Measurements from ENCODE around the gene THBS3. TPM values are rescaled to one million over a fixed set of nuclear protein-coding genes. Genes with fewer than 3 reads are reported as not detected.

Gene THBS3
- total and polyA plus RNA-seq, 2 of the 13 experiments (the other 11 are each of a cell fraction or from before 2014, with no cell fraction given), result 0.86 to 3.6 TPM

DNA sequence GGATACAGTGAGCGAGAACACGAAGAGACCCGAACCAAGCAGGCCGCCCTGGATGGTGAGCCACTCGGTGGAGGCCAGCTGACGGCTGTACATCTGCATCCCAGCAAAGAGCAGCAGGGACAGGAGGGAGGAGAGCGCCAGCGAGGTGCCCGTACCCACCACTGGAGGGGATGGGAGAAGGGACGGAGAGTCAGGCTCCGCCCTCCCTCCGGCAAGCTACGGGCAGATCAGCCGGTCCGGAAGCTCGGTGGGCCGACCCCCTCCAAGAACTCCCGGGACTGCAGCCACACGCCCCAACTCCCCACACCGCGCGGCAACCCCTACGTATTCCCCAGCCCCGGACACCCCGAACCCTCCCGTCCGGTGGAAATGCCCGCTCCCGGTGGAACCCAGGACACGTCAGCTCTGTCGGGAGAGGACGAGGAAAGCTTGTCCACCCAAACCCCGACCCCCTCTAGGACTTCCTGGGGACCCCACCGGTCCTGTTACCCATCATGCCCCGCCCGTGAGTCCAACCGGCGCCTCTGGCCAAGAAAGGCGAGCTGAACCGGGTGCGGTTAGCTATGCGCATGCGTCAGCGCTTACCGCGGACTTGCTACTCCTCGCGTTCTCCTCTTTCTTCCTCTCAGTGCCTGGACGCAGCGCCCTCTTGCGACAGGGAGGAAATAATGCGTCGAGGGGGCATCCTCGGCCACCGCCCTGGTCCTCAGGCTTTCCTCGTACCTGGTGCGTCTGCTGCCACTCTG is 34.8 kb downstream of the THBS3 start, which contains the start of gene KRTCAP2 (continued):
- no peak for TF ChIP-seq CC2D1A (CRISPR knock-in tag; IDR thresholded peaks at IDR 0.05)
- TF ChIP-seq, protein P1, sequence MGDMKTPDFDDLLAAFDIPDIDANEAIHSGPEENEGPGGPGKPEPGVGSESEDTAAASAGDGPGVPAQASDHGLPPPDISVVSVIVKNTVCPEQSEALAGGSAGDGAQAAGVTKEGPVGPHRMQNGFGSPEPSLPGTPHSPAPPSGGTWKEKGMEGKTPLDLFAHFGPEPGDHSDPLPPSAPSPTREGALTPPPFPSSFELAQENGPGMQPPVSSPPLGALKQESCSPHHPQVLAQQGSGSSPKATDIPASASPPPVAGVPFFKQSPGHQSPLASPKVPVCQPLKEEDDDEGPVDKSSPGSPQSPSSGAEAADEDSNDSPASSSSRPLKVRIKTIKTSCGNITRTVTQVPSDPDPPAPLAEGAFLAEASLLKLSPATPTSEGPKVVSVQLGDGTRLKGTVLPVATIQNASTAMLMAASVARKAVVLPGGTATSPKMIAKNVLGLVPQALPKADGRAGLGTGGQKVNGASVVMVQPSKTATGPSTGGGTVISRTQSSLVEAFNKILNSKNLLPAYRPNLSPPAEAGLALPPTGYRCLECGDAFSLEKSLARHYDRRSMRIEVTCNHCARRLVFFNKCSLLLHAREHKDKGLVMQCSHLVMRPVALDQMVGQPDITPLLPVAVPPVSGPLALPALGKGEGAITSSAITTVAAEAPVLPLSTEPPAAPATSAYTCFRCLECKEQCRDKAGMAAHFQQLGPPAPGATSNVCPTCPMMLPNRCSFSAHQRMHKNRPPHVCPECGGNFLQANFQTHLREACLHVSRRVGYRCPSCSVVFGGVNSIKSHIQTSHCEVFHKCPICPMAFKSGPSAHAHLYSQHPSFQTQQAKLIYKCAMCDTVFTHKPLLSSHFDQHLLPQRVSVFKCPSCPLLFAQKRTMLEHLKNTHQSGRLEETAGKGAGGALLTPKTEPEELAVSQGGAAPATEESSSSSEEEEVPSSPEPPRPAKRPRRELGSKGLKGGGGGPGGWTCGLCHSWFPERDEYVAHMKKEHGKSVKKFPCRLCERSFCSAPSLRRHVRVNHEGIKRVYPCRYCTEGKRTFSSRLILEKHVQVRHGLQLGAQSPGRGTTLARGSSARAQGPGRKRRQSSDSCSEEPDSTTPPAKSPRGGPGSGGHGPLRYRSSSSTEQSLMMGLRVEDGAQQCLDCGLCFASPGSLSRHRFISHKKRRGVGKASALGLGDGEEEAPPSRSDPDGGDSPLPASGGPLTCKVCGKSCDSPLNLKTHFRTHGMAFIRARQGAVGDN (CRISPR knock-in tag; IDR thresholded peaks at IDR 0.05), result peak; percentile 93
- TF ChIP-seq ZNF235 (CRISPR knock-in tag; IDR thresholded peaks at IDR 0.05; ENCODE audit: borderline replicate concordance), result peak; percentile 57; the same call in 1 of the 2 replicates
- TF ChIP-seq TARDBP (CRISPR knock-in tag; IDR thresholded peaks at IDR 0.05), result peak; percentile 73; the same call in 1 of the 2 replicates
- no peak for TF ChIP-seq ZNF224 (CRISPR knock-in tag; IDR thresholded peaks at IDR 0.05)
- no peak for TF ChIP-seq ZNF124 (CRISPR knock-in tag; IDR thresholded peaks at IDR 0.05)
- no peak for TF ChIP-seq ZNF782 (CRISPR knock-in tag; IDR thresholded peaks at IDR 0.05; ENCODE audit: borderline replicate concordance)
- TF ChIP-seq, protein P2, sequence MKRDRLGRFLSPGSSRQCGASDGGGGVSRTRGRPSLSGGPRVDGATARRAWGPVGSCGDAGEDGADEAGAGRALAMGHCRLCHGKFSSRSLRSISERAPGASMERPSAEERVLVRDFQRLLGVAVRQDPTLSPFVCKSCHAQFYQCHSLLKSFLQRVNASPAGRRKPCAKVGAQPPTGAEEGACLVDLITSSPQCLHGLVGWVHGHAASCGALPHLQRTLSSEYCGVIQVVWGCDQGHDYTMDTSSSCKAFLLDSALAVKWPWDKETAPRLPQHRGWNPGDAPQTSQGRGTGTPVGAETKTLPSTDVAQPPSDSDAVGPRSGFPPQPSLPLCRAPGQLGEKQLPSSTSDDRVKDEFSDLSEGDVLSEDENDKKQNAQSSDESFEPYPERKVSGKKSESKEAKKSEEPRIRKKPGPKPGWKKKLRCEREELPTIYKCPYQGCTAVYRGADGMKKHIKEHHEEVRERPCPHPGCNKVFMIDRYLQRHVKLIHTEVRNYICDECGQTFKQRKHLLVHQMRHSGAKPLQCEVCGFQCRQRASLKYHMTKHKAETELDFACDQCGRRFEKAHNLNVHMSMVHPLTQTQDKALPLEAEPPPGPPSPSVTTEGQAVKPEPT (CRISPR knock-in tag; IDR thresholded peaks at IDR 0.05; ENCODE audit: low read depth), result no peak
- no peak for TF ChIP-seq ATRX (CRISPR knock-in tag; IDR thresholded peaks at IDR 0.05; ENCODE audit: borderline replicate concordance)
- no peak for TF ChIP-seq PAWR (CRISPR knock-in tag; IDR thresholded peaks at IDR 0.05; ENCODE audit: borderline replicate concordance)
- TF ChIP-seq ZNF570 (CRISPR knock-in tag; IDR thresholded peaks at IDR 0.05; ENCODE audit: borderline replicate concordance), result no peak
- TF ChIP-seq, protein P3, sequence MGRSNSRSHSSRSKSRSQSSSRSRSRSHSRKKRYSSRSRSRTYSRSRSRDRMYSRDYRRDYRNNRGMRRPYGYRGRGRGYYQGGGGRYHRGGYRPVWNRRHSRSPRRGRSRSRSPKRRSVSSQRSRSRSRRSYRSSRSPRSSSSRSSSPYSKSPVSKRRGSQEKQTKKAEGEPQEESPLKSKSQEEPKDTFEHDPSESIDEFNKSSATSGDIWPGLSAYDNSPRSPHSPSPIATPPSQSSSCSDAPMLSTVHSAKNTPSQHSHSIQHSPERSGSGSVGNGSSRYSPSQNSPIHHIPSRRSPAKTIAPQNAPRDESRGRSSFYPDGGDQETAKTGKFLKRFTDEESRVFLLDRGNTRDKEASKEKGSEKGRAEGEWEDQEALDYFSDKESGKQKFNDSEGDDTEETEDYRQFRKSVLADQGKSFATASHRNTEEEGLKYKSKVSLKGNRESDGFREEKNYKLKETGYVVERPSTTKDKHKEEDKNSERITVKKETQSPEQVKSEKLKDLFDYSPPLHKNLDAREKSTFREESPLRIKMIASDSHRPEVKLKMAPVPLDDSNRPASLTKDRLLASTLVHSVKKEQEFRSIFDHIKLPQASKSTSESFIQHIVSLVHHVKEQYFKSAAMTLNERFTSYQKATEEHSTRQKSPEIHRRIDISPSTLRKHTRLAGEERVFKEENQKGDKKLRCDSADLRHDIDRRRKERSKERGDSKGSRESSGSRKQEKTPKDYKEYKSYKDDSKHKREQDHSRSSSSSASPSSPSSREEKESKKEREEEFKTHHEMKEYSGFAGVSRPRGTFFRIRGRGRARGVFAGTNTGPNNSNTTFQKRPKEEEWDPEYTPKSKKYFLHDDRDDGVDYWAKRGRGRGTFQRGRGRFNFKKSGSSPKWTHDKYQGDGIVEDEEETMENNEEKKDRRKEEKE (IDR thresholded peaks at IDR 0.05), result no peak
- peak; percentile 98 for TF ChIP-seq KDM2A (CRISPR knock-in tag; IDR thresholded peaks at IDR 0.05; ENCODE audit: borderline replicate concordance, low read depth)
- TF ChIP-seq, protein P4, sequence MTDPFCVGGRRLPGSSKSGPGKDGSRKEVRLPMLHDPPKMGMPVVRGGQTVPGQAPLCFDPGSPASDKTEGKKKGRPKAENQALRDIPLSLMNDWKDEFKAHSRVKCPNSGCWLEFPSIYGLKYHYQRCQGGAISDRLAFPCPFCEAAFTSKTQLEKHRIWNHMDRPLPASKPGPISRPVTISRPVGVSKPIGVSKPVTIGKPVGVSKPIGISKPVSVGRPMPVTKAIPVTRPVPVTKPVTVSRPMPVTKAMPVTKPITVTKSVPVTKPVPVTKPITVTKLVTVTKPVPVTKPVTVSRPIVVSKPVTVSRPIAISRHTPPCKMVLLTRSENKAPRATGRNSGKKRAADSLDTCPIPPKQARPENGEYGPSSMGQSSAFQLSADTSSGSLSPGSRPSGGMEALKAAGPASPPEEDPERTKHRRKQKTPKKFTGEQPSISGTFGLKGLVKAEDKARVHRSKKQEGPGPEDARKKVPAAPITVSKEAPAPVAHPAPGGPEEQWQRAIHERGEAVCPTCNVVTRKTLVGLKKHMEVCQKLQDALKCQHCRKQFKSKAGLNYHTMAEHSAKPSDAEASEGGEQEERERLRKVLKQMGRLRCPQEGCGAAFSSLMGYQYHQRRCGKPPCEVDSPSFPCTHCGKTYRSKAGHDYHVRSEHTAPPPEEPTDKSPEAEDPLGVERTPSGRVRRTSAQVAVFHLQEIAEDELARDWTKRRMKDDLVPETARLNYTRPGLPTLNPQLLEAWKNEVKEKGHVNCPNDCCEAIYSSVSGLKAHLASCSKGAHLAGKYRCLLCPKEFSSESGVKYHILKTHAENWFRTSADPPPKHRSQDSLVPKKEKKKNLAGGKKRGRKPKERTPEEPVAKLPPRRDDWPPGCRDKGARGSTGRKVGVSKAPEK (CRISPR knock-in tag; IDR thresholded peaks at IDR 0.05; ENCODE audit: borderline replicate concordance), result no peak
- TF ChIP-seq NRL (CRISPR knock-in tag; IDR thresholded peaks at IDR 0.05; ENCODE audit: borderline replicate concordance), result no peak
